ENCODE measurements around the gene CDADC1.
"Not testable (repeated sequence)": the region's sequence is repeated elsewhere in the genome, so short reads cannot be mapped to it uniquely, and the experiment has no call there.

Gene CDADC1

GRCh38 chr13:49240017-49240416 lies 7.7 kb upstream of the CDADC1 start:
- peak; percentile 40 for DNase-seq

- DNase-seq: no peak
Observed at GRCh38 chr13:49241296-49241695, 6.4 kb upstream of the CDADC1 start.

- DNase-seq: no peak
Observed at GRCh38 chr13:49245101-49245500, 2.6 kb upstream of the CDADC1 start.

GRCh38 chr13:49246850-49247642 lies 679 bp upstream of the CDADC1 start:
- no peak for DNase-seq

GRCh38 chr13:49248622-49249002 lies 887 bp downstream of the CDADC1 start:
- no peak for DNase-seq

- DNase-seq: no peak
Observed at GRCh38 chr13:49251326-49251725, 3.6 kb downstream of the CDADC1 start.

- DNase-seq: no peak
Observed at GRCh38 chr13:49253310-49253709, 5.6 kb downstream of the CDADC1 start.

GRCh38 chr13:49254007-49254406 lies 6.3 kb downstream of the CDADC1 start:
- DNase-seq: no peak

GRCh38 chr13:49256841-49257240 lies 9.1 kb downstream of the CDADC1 start:
- no peak for DNase-seq

GRCh38 chr13:49258089-49258796 lies 10.5 kb downstream of the CDADC1 start:
- no peak for DNase-seq

GRCh38 chr13:49259586-49259985 lies 11.9 kb downstream of the CDADC1 start:
- DNase-seq: no peak

GRCh38 chr13:49262634-49263033 lies 14.9 kb downstream of the CDADC1 start:
- no peak for DNase-seq

GRCh38 chr13:49265822-49266221 lies 18.1 kb downstream of the CDADC1 start:
- DNase-seq: no peak

- DNase-seq: no peak
Observed at GRCh38 chr13:49271264-49271663, 23.5 kb downstream of the CDADC1 start.

- DNase-seq: no peak
Observed at GRCh38 chr13:49272296-49272695, 24.6 kb downstream of the CDADC1 start.

GRCh38 chr13:49278211-49278610 lies 30.5 kb downstream of the CDADC1 start:
- DNase-seq: peak; percentile 34

- no peak for DNase-seq
Observed at GRCh38 chr13:49279112-49279511, 31.4 kb downstream of the CDADC1 start.

GRCh38 chr13:49279885-49280284 lies 32.2 kb downstream of the CDADC1 start:
- DNase-seq: no peak

- DNase-seq: no peak
Observed at GRCh38 chr13:49287995-49288394, 40.3 kb downstream of the CDADC1 start.

- no peak for DNase-seq
Observed at GRCh38 chr13:49288458-49288857, 40.7 kb downstream of the CDADC1 start.

- no peak for DNase-seq
Observed at GRCh38 chr13:49292742-49293486, 45.2 kb downstream of the CDADC1 start.

- not testable (repeated sequence) for DNase-seq
Observed at GRCh38 chr13:49294723-49295122, 47.0 kb downstream of the CDADC1 start.

- no peak for DNase-seq
Observed at GRCh38 chr13:49295244-49295643, 47.5 kb downstream of the CDADC1 start.

- no peak for DNase-seq
Observed at GRCh38 chr13:49296659-49297058, 48.9 kb downstream of the CDADC1 start.
